Activated naive CD4-positive, alpha-beta T cell treated with anti-CD3 and anti-CD28 coated beads, Interleukin-2, amount 10 ng/mL, durations not matched to agents 5 hours and 36 hours (primary cell): Measurements from ENCODE around the gene CD52. TPM values are rescaled to one million over a fixed set of nuclear protein-coding genes. Genes with fewer than 3 reads are reported as not detected.

ENCODE experiments used
- total RNA-seq, 2 experiments: library from RNA; stranded (reverse); gene quantifications; one replicate each; pipeline ENCODE4 v1.2.3, GENCODE V29; 2021

Gene CD52, protein sequence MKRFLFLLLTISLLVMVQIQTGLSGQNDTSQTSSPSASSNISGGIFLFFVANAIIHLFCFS
- total RNA-seq = 1,000 to 10,000 TPM; 1,759 to 1,791 TPM

DNA sequence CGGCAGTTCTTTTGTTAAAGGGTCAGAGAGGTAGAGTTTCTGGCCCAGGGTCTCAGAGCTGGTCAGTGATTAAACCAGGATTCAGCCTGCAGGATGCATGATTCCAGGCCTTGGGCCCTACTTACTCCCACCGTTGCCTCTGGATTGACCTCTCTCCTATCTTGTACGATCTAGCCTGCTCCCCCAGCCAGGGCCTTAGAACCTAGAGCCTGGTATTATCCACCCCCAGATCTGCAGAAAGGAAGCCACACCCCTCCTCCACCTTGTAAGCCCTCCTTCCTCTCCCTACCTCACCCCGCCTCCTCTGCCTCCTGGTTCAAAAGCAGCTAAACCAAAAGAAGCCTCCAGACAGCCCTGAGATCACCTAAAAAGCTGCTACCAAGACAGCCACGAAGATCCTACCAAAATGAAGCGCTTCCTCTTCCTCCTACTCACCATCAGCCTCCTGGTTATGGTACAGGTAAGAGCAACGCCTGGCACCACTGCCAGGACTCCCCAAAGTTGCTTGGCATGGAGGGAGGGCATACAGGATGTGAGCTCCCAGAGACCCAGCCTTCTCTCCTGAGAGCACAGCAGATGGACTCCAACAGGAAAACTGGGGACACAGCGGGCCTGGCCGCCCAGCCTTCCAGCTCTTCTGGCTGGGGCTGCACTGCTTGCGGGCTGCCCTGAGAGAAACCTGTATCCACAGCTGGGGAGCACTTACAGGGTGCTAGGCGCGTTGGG, at the start of gene CD52:
TSS of gene CD52 (plus strand) at position 347 of the 726 bp plus-strand sequence. CDS start at position 407, 60 bp downstream.

DNA sequence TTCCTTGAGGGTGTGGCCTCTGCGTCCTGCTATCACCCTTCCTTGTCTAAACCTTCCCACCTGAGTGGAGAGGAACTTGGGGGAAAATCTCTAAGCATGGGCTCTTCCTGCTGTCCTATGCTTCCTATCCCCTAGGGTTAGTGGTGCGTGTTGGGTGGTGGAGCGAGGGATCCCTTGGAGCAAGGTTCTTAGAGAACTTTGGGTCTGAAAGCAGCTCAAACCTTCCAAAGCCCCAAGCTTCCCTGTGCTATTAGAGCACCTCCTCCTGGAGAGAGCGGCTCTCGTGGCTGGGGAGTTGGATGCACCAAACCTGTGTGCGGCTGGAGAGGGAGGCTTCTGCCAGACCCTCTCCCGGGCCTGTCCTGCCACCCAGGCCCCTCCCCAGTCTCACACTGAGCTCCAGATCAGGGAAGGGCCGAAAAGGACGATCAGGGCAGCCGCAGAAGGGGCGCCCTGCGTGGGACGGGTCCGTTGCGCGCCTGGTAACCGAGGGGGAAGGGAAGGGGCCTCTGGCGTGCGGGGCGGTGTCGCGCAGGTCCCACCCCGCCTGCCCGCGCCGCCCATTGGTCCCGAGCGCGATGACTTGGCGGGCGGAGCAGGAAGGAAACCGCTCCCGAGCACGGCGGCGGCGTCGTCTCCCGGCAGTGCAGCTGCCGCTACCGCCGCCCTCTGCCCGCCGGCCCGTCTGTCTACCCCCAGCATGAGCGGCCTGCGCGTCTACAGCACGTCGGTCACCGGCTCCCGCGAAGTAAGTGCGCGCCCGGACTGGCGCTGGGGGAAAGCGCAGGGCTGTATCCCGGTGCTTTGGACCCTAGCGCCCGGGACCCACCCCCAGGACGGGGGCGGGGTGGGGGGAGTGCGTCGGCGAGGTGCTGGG, 38.1 kb upstream of the CD52 start, which contains the start of gene SH3BGRL3:
TSS of gene SH3BGRL3 (plus strand) at position 631 of the 877 bp plus-strand sequence. CDS start at position 701, 70 bp downstream.

DNA sequence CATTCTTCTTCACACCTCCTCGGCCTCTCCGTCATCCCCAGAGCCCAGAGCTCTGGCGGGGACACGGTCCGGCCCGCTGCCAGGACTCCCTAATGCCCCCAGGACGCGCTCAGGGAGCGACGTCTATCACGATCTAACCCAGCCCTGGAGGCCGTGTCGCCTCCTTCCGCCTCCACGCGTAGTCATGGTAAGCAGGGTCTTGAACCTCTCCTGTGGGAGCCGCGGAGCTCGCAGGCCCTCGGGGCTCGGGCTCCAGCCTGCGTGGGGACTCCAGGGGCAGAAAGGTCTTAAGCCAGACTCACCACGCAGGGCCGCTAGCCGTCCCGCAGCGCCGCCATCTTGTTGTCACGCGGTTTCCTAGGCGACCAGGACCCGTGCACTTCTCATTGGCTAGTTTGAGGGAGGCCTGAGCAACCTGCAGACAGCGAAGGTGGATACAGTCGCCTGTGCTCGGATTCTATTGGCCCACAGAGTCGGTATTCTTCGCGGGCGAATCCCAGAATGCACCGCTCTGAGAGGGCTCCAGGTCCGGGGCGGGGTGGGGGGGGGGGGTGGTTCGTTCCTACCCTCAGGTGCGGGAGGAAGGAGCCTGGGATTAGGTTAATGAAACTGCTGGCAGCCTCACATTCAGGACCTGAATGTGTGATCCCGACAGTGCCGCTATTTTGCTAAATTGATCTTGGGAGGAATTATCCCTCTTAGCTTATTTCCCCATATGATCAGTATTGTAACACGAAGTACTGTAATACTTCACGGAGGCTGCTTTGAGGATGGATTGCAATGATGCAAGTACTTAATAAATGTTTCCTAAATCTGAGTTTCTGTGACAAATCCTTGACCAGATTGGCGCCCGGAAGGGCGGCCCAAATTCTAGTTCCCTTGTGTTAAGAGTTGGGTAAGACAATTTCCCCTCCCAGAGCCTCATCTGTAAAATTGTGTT, 11.2 kb upstream of the CD52 start, which contains the start of gene UBXN11:
TSS of gene UBXN11 (minus strand) at position 347 of the 940 bp plus-strand sequence. CDS start 3,753 bp downstream, outside the sequence.

DNA sequence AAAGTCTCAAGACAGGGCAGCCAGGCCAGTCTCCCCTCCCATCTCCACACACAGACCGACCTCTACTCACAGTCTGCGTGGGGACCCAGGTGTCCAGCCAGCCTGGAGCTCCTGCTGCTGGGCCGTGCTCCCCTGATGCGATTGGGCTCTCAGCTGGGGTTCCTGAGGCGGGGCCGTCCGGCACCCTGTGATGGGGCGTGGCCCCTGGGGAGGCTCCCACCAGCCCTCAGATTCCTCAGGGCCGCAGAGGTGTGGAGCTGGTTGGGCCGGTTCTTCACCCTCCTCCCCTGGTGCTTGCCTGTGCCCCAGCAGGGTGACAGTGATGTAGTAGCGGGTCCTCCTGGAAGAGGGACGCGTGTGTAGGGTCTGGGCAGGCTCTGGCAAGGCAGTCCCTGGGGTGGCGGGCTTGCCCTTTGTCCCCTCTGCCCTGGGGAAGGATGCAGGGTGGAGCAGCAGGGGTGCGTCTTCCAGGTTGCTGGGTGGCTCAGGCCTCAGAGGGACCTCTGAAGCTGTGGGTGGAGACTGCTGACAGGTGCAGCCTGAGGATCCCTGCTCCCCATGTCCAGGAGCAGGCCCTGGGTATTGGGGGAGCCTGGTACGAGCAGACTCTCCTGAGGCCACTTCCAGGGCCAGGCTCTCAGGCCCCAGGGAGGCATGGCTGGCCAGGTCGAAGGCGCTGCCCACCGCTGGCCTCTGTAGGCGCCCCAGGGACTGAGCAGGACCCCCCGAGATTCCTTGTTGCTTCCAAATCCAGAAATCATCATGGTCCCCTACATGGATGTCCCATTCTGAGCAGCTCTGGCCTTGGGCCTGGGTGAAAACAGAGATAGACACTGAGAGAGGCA, 36.4 kb downstream of the CD52 start, which contains the start of gene CRYBG2:
TSS of gene CRYBG2 (minus strand) at position 155 of the 845 bp plus-strand sequence. CDS start 7,473 bp downstream, outside the sequence.

Other genes with a start within 250 kb of the CD52 start
- gene PDIK1L, start 206.1 kb upstream of the CD52 start, total RNA-seq = 10 to 100 TPM; 20.7 TPM
- not detected for gene FAM110D, start 158.9 kb upstream of the CD52 start, total RNA-seq
- not detected for gene C1orf232, start 149.0 kb upstream of the CD52 start, total RNA-seq
- 10 to 100 TPM; 21.3 to 23.4 TPM for gene ZNF593, start 148.1 kb upstream of the CD52 start, total RNA-seq
- gene ZNF593OS, start 146.1 kb upstream of the CD52 start, total RNA-seq = not detected
- 1 to 10 TPM; 4.7 to 5.0 TPM for gene CNKSR1, start 140.5 kb upstream of the CD52 start, total RNA-seq
- gene CATSPER4, start 127.4 kb upstream of the CD52 start, total RNA-seq = not detected
- gene CEP85, start 83.8 kb upstream of the CD52 start, total RNA-seq = 10 to 100 TPM; 32.9 to 36.6 TPM
- gene SH3BGRL3, start 37.9 kb upstream of the CD52 start, total RNA-seq = 100 to 1,000 TPM; 481 to 496 TPM
- 10 to 100 TPM; 37.0 to 39.0 TPM for gene UBXN11, start 11.3 kb upstream of the CD52 start, total RNA-seq
- gene CRYBG2, start 36.2 kb downstream of the CD52 start, total RNA-seq = 1 to 10 TPM in 1 of 2 experiments, under 1 TPM in 1; 0.87 to 1.4 TPM
- gene ZNF683, start 54.8 kb downstream of the CD52 start, total RNA-seq = under 1 TPM in 1 of 2 experiments, not detected in 1; 0.31 TPM
- not detected for gene LIN28A, start 92.9 kb downstream of the CD52 start, total RNA-seq
- gene DHDDS, start 114.4 kb downstream of the CD52 start, total RNA-seq = 10 to 100 TPM; 47.8 to 51.1 TPM
- 100 to 1,000 TPM; 915 to 928 TPM for gene HMGN2, start 154.5 kb downstream of the CD52 start, total RNA-seq
- gene RPS6KA1, start 211.8 kb downstream of the CD52 start, total RNA-seq = 100 to 1,000 TPM; 184 to 190 TPM